ENCODE data around the gene TBX3.

The TBX3 gene

GRCh38 chr12:114683709-114684097 is 272 bp downstream of the TBX3 start:
- DNase-seq (ENCODE audit: low read depth in 3 of 3, low spot score in 1 of 3) = no peak

- DNase-seq (ENCODE audit: low read depth in 3 of 3, low spot score in 1 of 3) = no peak
These were observed 928 bp downstream of the TBX3 start for GRCh38 chr12:114682785-114683708.

GRCh38 chr12:114682106-114682784 is 1.7 kb downstream of the TBX3 start:
- DNase-seq (ENCODE audit: low read depth in 3 of 3, low spot score in 1 of 3) = no peak

GRCh38 chr12:114681116-114681871 is 2.7 kb downstream of the TBX3 start:
- no peak for DNase-seq (ENCODE audit: low read depth in 3 of 3, low spot score in 1 of 3)

- no peak for DNase-seq (ENCODE audit: low read depth in 3 of 3, low spot score in 1 of 3)
These were observed 3.3 kb downstream of the TBX3 start for GRCh38 chr12:114680604-114681069.

GRCh38 chr12:114679942-114680341 is 4.0 kb downstream of the TBX3 start:
- no peak for DNase-seq (ENCODE audit: low read depth in 3 of 3, low spot score in 1 of 3)

GRCh38 chr12:114679452-114679875 is 4.5 kb downstream of the TBX3 start:
- DNase-seq (ENCODE audit: low read depth in 3 of 3, low spot score in 1 of 3) = no peak

- DNase-seq (ENCODE audit: low read depth in 3 of 3, low spot score in 1 of 3) = no peak
These were observed 5.3 kb downstream of the TBX3 start for GRCh38 chr12:114678718-114679117.

GRCh38 chr12:114678028-114678427 is 5.9 kb downstream of the TBX3 start:
- DNase-seq (ENCODE audit: low read depth in 3 of 3, low spot score in 1 of 3) = no peak

- DNase-seq (ENCODE audit: low read depth in 3 of 3, low spot score in 1 of 3) = no peak
These were observed 7.7 kb downstream of the TBX3 start for GRCh38 chr12:114676142-114676741.

- DNase-seq (ENCODE audit: low read depth in 3 of 3, low spot score in 1 of 3) = no peak
These were observed 9.5 kb downstream of the TBX3 start for GRCh38 chr12:114674251-114675047.

- DNase-seq (ENCODE audit: low read depth in 3 of 3, low spot score in 1 of 3) = no peak
These were observed 10.1 kb downstream of the TBX3 start for GRCh38 chr12:114673901-114674250.

GRCh38 chr12:114673169-114673833 is 10.7 kb downstream of the TBX3 start:
- no peak for DNase-seq (ENCODE audit: low read depth in 3 of 3, low spot score in 1 of 3)

GRCh38 chr12:114672817-114673168 is 11.2 kb downstream of the TBX3 start:
- no peak for DNase-seq (ENCODE audit: low read depth in 3 of 3, low spot score in 1 of 3)

GRCh38 chr12:114671443-114672411 is 12.2 kb downstream of the TBX3 start:
- DNase-seq (ENCODE audit: low read depth in 3 of 3, low spot score in 1 of 3) = no peak

- DNase-seq (ENCODE audit: low read depth in 3 of 3, low spot score in 1 of 3) = no peak
These were observed 12.9 kb downstream of the TBX3 start for GRCh38 chr12:114671066-114671442.

GRCh38 chr12:114670291-114670980 is 13.5 kb downstream of the TBX3 start:
- no peak for DNase-seq (ENCODE audit: low read depth in 3 of 3, low spot score in 1 of 3)
